ENCODE results near the gene MRPL27.

MRPL27 gene

DNA sequence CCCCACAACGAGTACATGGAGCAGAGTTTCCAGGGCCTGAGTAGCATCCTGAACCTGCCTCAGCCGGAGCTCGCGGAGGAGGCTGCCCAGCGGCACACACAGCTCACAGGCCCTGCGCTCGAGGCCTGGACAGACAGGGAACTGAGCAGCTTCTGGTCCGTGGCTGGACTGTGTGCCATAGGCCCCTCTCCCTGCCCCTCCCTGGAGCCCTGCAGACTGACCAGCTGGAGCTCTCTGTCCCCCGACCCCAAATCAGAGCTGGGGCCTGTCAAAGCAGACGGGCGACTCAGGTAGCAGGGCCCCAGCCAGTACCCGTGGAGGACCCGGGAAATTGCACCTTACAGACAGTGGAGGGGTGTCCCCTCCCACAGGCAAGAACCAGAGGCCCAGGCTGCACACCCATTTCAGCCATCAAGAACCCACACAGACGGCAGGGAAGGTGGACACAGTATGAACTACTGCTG is 13.0 kb downstream of the MRPL27 start:
- H3K27ac ChIP-seq (ENCODE audit: low read length) = no peak overlapping the region
- H3K4me3 ChIP-seq (ENCODE audit: low read length in 2 of 2) = no peak overlapping the region
- no peak overlapping the region for H3K9ac ChIP-seq (ENCODE audit: low read length in 2 of 2)

DNA sequence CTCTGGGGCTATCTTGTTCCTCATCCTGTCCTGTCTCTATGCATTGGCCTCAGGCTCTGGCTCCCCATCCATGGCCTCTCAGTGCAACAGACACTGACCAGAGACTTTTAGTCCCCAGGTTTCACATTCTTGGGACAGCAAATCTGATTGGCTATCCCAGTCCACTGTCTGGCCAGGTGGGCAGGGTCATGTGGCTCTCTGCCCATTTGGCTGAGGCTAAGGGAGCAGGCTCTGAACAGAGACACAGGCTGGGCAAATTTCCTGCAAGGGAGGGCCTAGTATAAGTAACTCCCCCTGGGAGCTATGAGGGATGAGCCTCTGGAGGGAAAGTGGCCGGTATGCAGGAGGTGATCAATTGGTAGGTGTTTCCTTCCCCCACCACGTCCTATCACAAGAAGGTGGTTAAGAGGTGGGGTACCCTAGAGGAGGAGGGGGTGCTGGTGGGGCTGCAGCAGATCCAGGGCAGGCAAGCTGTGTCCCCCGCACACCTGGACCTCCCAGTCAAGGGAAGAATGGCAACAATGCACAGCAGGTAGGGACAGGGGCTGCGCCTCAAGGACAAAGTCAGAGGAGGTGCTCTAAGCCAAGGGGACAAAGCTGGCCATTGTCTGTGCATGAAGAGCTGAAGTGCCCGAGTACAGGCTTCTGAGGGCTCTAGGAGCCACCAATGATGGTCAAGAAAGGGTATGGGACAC is 13.8 kb downstream of the MRPL27 start:
- Histone ChIP-seq H3K9ac (ENCODE audit: low read length in 2 of 2) (no peak overlapping the region), H3K36me3 (ENCODE audit: control insufficient read depth in 2 of 2, insufficient read depth in 2 of 2, low read length in 2 of 2) (peaks cover 26 to 38% of the 10 kb centered on the region in 2 donors), H3K9me3 (ENCODE audit: control insufficient read depth in 2 of 2, low read length in 2 of 2) (no peaks in the 10 kb centered on the region)

More for the DNA sequence above, 13.0 kb downstream of the MRPL27 start:
- Histone ChIP-seq H3K4me1 (ENCODE audit: control insufficient read depth, insufficient read depth, low read length) (peaks cover 13% of the 10 kb centered on the region), H3K9me3 (ENCODE audit: control insufficient read depth in 2 of 2, low read length in 2 of 2) (no peaks in the 10 kb centered on the region), H3K27me3 (ENCODE audit: control insufficient read depth in 1 of 2, insufficient read depth in 2 of 2, low read length in 2 of 2) (no peaks in the 10 kb centered on the region), H3K36me3 (ENCODE audit: control insufficient read depth in 2 of 2, insufficient read depth in 2 of 2, low read length in 2 of 2) (peaks cover 20 to 34% of the 10 kb centered on the region in 2 donors)

DNA sequence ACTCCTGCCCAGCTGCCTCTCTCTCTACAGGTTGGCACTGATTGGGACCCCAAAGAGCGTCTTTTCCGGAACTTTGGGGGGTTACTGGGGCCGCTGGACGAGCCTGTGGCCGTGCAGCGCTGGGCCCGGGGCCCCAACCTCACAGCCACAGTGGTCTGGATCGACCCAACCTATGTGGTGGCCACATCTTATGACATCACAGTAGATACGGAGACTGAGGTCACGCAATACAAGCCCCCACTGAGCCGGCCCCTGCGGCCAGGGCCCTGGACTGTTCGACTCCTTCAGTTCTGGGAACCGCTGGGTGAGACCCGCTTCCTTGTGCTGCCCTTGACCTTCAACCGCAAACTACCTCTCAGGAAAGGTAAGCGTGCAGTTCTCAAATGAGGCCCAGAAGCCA is 14.8 kb downstream of the MRPL27 start:
- Histone ChIP-seq H3K4me1 (ENCODE audit: control insufficient read depth, insufficient read depth, low read length) (peaks cover 6% of the 10 kb centered on the region), H3K36me3 (ENCODE audit: control insufficient read depth in 2 of 2, insufficient read depth in 2 of 2, low read length in 2 of 2) (peaks cover 26 to 41% of the 10 kb centered on the region in 2 donors), H3K27ac (ENCODE audit: low read length) (no peak overlapping the region), H3K27me3 (ENCODE audit: control insufficient read depth in 1 of 2, insufficient read depth in 2 of 2, low read length in 2 of 2) (no peaks in the 10 kb centered on the region), H3K4me3 (ENCODE audit: low read length in 2 of 2) (no peak overlapping the region), H3K9ac (ENCODE audit: low read length in 2 of 2) (no peak overlapping the region), H3K9me3 (ENCODE audit: control insufficient read depth in 2 of 2, low read length in 2 of 2) (no peaks in the 10 kb centered on the region)

More for the DNA sequence above, 13.8 kb downstream of the MRPL27 start:
- Histone ChIP-seq H3K27ac (ENCODE audit: low read length) (no peak overlapping the region), H3K27me3 (ENCODE audit: control insufficient read depth in 1 of 2, insufficient read depth in 2 of 2, low read length in 2 of 2) (no peaks in the 10 kb centered on the region), H3K4me3 (ENCODE audit: low read length in 2 of 2) (no peak overlapping the region), H3K4me1 (ENCODE audit: control insufficient read depth, insufficient read depth, low read length) (peaks cover 11% of the 10 kb centered on the region)

DNA sequence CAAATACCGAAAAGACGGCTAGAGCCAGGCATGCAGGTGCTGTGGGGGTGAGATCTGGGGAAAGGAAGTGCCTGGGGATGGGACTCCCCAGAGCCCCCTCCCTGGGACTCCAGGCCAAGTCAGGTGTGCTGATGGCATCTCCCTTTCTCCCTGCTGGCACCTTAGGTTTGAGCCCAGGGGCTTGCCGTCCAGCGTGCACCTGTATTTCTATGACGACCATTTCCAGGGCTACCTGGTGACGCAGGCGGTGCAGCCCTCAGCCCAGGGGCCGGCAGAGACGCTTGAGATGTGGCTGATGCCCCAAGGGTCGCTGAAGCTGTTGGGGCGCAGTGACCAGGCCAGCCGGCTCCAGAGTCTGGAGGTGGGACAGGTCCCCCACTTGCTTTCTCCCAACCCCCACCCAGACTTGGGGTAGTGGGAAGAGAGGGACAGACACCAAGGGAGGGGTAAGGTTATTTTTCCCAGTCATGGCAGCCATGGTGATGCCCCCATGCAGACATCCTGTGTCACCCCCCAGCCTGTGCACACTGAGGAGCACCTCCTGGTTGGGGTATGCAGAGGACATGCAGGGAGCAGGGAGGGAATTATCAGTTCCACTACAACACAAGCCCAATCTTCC is 16.0 kb downstream of the MRPL27 start:
- peaks cover 26 to 43% of the 10 kb centered on the region in 2 donors for H3K36me3 ChIP-seq (ENCODE audit: control insufficient read depth in 2 of 2, insufficient read depth in 2 of 2, low read length in 2 of 2)
- H3K27ac ChIP-seq (ENCODE audit: low read length) = no peak overlapping the region
- H3K27me3 ChIP-seq (ENCODE audit: control insufficient read depth in 1 of 2, insufficient read depth in 2 of 2, low read length in 2 of 2) = no peaks in the 10 kb centered on the region
- no peaks in the 10 kb centered on the region for H3K9me3 ChIP-seq (ENCODE audit: control insufficient read depth in 2 of 2, low read length in 2 of 2)
- peaks cover 4% of the 10 kb centered on the region for H3K4me1 ChIP-seq (ENCODE audit: control insufficient read depth, insufficient read depth, low read length)
- H3K9ac ChIP-seq (ENCODE audit: low read length in 2 of 2) = no peak overlapping the region
- no peak overlapping the region for H3K4me3 ChIP-seq (ENCODE audit: low read length in 2 of 2)

- peaks cover 4% of the 10 kb centered on the region for H3K4me1 ChIP-seq (ENCODE audit: control insufficient read depth, insufficient read depth, low read length)
- no peak overlapping the region for H3K9ac ChIP-seq (ENCODE audit: low read length in 2 of 2)
- H3K36me3 ChIP-seq (ENCODE audit: control insufficient read depth in 2 of 2, insufficient read depth in 2 of 2, low read length in 2 of 2) = peaks cover 26 to 43% of the 10 kb centered on the region in 2 donors
- no peak overlapping the region for H3K27ac ChIP-seq (ENCODE audit: low read length)
- H3K9me3 ChIP-seq (ENCODE audit: control insufficient read depth in 2 of 2, low read length in 2 of 2) = no peaks in the 10 kb centered on the region
- no peaks in the 10 kb centered on the region for H3K27me3 ChIP-seq (ENCODE audit: control insufficient read depth in 1 of 2, insufficient read depth in 2 of 2, low read length in 2 of 2)
- no peak overlapping the region for H3K4me3 ChIP-seq (ENCODE audit: low read length in 2 of 2)
Measured at GRCh38 chr17:50356418-50356817, 16.6 kb downstream of the MRPL27 start.

GRCh38 chr17:50355701-50356341 is 17.2 kb downstream of the MRPL27 start:
- Histone ChIP-seq H3K9ac (ENCODE audit: low read length in 2 of 2) (no peak overlapping the region), H3K27me3 (ENCODE audit: control insufficient read depth in 1 of 2, insufficient read depth in 2 of 2, low read length in 2 of 2) (no peaks in the 10 kb centered on the region), H3K9me3 (ENCODE audit: control insufficient read depth in 2 of 2, low read length in 2 of 2) (no peaks in the 10 kb centered on the region), H3K36me3 (ENCODE audit: control insufficient read depth in 2 of 2, insufficient read depth in 2 of 2, low read length in 2 of 2) (peaks cover 26 to 43% of the 10 kb centered on the region in 2 donors), H3K4me1 (ENCODE audit: control insufficient read depth, insufficient read depth, low read length) (peaks cover 4% of the 10 kb centered on the region), H3K27ac (ENCODE audit: low read length) (no peak overlapping the region), H3K4me3 (ENCODE audit: low read length in 2 of 2) (no peak overlapping the region)

DNA sequence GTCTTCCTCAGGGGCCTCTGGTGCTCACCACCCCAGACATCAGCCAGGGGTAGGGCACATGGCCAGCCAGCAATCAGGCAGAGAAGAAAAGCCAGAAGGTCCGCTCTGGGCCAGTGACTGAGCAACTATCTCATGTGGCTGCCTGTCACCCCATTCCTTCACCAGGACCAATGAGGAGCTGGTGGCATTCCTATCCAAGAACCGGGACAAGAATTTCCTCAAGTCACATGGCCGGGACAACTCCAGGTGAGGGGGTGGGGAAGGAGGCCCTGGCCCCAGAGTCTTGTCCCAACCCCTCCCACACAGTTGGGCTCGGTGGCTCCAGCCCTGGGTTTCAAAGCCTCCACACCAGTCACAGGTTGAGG is 17.7 kb downstream of the MRPL27 start:
- H3K4me1 ChIP-seq (ENCODE audit: control insufficient read depth, insufficient read depth, low read length) = peaks cover 4% of the 10 kb centered on the region
- no peaks in the 10 kb centered on the region for H3K9me3 ChIP-seq (ENCODE audit: control insufficient read depth in 2 of 2, low read length in 2 of 2)
- peaks cover 26 to 43% of the 10 kb centered on the region in 2 donors for H3K36me3 ChIP-seq (ENCODE audit: control insufficient read depth in 2 of 2, insufficient read depth in 2 of 2, low read length in 2 of 2)
- no peak overlapping the region for H3K4me3 ChIP-seq (ENCODE audit: low read length in 2 of 2)
- no peak overlapping the region for H3K9ac ChIP-seq (ENCODE audit: low read length in 2 of 2)
- H3K27me3 ChIP-seq (ENCODE audit: control insufficient read depth in 1 of 2, insufficient read depth in 2 of 2, low read length in 2 of 2) = no peaks in the 10 kb centered on the region
- no peak overlapping the region for H3K27ac ChIP-seq (ENCODE audit: low read length)

DNA sequence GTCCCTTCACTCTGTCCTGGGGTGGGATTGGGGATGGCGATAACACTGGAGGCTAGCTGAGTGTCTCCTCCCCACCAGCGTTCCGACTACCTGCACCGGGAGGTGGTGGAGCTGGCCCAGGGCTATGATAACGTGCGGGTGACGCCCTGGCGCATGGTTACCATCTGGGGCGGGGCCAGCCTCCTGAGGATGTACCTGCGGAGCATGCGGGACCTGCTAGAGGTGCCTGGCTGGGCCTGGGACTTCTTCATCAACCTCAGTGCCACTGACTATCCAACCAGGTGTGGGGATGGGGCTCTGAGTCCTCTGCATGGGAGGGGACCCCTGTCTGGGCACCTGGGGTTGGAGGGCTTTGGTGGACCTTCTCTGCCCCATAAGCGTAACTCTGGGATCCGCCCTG is 18.2 kb downstream of the MRPL27 start:
- Histone ChIP-seq H3K4me3 (ENCODE audit: low read length in 2 of 2) (no peak overlapping the region), H3K36me3 (ENCODE audit: control insufficient read depth in 2 of 2, insufficient read depth in 2 of 2, low read length in 2 of 2) (peaks cover 26 to 43% of the 10 kb centered on the region in 2 donors), H3K9me3 (ENCODE audit: control insufficient read depth in 2 of 2, low read length in 2 of 2) (no peaks in the 10 kb centered on the region), H3K27me3 (ENCODE audit: control insufficient read depth in 1 of 2, insufficient read depth in 2 of 2, low read length in 2 of 2) (no peaks in the 10 kb centered on the region), H3K27ac (ENCODE audit: low read length) (no peak overlapping the region), H3K4me1 (ENCODE audit: control insufficient read depth, insufficient read depth, low read length) (peaks cover 4% of the 10 kb centered on the region), H3K9ac (ENCODE audit: low read length in 2 of 2) (no peak overlapping the region)

DNA sequence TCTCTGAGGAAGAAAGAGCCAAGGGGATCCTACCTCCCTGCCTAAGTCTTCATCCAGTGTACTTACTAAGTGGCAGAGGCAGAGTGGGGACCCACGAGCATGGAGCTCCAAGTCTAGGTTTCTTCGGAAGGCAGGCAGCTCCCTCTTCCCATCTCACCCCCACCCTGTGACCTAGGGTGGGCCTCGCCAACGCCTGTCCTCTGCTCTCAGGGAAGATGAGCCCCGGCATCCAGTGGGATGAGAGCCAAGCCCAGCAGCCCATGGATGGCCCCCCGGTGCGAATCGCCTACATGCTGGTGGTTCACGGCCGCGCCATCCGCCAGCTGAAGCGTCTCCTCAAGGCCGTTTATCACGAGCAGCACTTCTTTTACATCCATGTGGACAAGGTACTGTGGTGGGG is 18.8 kb downstream of the MRPL27 start:
- no peak overlapping the region for H3K9ac ChIP-seq (ENCODE audit: low read length in 2 of 2)
- no peaks in the 10 kb centered on the region for H3K27me3 ChIP-seq (ENCODE audit: control insufficient read depth in 1 of 2, insufficient read depth in 2 of 2, low read length in 2 of 2)
- H3K27ac ChIP-seq (ENCODE audit: low read length) = no peak overlapping the region
- no peaks in the 10 kb centered on the region for H3K9me3 ChIP-seq (ENCODE audit: control insufficient read depth in 2 of 2, low read length in 2 of 2)
- peaks cover 4% of the 10 kb centered on the region for H3K4me1 ChIP-seq (ENCODE audit: control insufficient read depth, insufficient read depth, low read length)
- H3K4me3 ChIP-seq (ENCODE audit: low read length in 2 of 2) = no peak overlapping the region
- H3K36me3 ChIP-seq (ENCODE audit: control insufficient read depth in 2 of 2, insufficient read depth in 2 of 2, low read length in 2 of 2) = peaks cover 26 to 39% of the 10 kb centered on the region in 2 donors

DNA sequence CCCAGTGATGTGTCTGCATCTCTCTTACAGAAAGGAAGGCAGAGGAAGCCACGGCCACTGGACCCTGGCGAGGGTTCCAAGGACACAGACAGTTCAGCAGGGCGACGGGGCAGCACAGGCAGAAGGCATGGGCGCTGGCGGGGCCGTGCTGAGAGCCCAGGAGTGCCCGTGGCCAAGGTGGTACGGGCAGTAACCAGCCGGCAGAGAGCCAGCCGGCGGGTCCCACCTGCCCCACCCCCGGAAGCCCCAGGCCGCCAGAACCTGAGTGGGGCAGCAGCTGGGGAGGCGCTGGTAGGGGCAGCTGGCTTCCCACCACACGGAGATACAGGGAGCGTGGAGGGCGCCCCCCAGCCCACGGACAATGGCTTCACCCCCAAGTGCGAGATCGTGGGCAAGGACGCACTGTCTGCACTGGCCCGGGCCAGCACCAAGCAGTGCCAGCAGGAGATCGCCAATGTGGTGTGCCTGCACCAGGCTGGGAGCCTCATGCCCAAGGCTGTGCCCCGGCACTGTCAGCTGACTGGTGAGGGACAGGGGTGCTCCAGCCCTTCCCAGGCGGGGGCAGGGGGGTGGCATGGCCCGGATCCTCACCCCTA is 19.3 kb downstream of the MRPL27 start:
- H3K36me3 ChIP-seq (ENCODE audit: control insufficient read depth in 2 of 2, insufficient read depth in 2 of 2, low read length in 2 of 2) = peaks cover 24 to 35% of the 10 kb centered on the region in 2 donors
- peaks cover 4% of the 10 kb centered on the region for H3K4me1 ChIP-seq (ENCODE audit: control insufficient read depth, insufficient read depth, low read length)
- H3K9me3 ChIP-seq (ENCODE audit: control insufficient read depth in 2 of 2, low read length in 2 of 2) = no peaks in the 10 kb centered on the region
- no peak overlapping the region for H3K27ac ChIP-seq (ENCODE audit: low read length)
- no peak overlapping the region for H3K4me3 ChIP-seq (ENCODE audit: low read length in 2 of 2)
- H3K9ac ChIP-seq (ENCODE audit: low read length in 2 of 2) = no peak overlapping the region
- H3K27me3 ChIP-seq (ENCODE audit: control insufficient read depth in 1 of 2, insufficient read depth in 2 of 2, low read length in 2 of 2) = no peaks in the 10 kb centered on the region

Data from stomach smooth muscle (tissue), 2 donors.